ENCODE results near the gene DAPK3.
"Not testable (repeated sequence)": the region's sequence is repeated elsewhere in the genome, so short reads cannot be mapped to it uniquely, and the experiment has no call there.

DAPK3 gene

DNA sequence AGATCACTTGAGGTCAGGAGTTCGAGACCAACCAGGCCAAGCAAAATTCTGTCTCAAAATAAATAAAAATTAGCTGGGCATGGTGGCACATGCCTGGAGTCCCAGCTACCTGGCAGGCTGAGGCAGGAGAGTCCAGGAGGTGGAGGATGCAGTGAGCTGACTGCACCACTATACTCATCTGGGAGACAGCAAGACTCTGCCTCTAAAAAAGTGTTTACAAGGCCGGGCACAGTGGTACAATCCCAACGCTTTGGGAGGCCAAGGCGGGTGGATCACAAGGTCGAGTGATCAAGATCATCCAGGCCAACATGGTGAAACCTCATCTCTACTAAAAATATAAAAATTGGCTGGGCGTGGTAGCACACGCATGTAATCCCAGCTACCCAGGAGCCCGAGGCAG, 4.2 kb upstream of the DAPK3 start:
- FAIRE-seq (no peak), DNase-seq (ENCODE audit: insufficient read length) (no peak)
- no peak for TF ChIP-seq TAF1 (IDR thresholded peaks at IDR 0.05; ENCODE audit: borderline replicate concordance, low read depth, low read length)
- TF ChIP-seq POLR2A (IDR thresholded peaks at IDR 0.05; ENCODE audit: low read depth, low read length), result no peak
- TF ChIP-seq POLR2AphosphoS5 (IDR thresholded peaks at IDR 0.05; ENCODE audit: low read depth, low read length), result no peak

DNA sequence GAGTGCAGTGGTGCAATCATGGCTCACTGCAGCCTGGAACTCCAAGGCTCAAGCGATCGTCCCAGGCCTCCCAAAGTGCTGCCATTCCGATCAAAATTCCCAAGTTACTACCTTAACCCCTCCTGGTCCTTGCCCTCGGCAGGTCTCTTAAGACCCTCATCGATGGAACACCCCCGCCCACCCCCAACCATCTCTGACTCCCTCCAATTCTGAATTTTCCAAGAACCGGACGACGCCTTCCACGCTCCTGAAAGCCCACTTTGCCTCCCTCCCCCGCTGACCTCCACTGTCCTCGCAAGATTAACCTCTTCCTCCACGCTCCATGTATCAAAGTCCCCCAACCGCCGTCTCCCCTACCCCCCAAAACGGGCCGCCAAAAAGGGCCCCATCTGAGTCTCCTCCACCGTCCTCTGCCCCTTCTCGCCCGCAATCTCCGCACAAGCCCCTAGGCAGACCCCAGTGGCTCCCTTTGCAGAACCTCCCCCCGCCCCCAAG, 539 bp downstream of the DAPK3 start:
- no peak for TF ChIP-seq POLR2AphosphoS5 (IDR thresholded peaks at IDR 0.05; ENCODE audit: low read depth, low read length)
- no peak for TF ChIP-seq POLR2A (IDR thresholded peaks at IDR 0.05; ENCODE audit: low read depth, low read length)
- no peak for TF ChIP-seq TAF1 (IDR thresholded peaks at IDR 0.05; ENCODE audit: borderline replicate concordance, low read depth, low read length)
- DNase-seq (ENCODE audit: insufficient read length) (no peak), FAIRE-seq (no peak)

DNA sequence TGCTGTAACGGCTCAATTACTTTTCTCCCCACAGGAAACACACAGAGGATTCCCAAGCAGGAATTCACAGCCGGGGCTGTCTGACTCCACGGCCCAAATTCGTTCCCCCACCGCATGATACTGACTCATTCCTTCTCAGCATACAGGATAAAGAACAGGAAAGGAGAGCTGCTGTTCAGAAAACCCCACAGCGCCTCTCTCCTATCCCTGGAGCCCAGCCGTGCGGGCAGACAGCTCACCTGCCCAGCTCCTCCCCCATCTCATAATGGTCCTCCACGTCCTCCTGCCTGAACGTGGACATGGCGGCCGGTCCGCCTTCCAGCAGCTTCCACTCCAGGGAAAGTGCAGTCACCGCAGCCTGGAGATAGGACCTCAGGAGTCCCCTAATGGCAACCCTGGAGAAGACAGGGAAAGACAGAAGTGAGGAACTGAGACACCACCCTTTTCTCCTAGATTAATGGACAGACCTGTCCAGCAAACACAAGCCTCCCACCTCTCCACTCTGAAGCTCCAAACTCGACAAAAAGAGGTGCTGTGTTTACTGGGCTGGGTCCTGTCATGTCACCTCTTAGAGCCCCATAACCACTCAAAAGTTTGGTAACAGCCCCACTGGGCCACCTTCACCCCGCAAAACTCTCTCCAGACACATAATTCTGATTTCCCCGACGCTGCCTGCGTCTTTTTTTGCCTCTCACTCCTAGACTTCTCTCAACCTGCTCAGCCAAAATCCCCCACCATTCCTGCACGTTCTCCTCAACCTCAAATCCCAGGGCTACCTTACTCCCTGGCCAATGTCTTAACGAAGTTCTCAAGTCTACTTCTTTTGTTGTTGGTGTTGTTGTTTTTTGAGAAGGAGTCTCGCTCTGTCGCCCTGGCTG, 1.2 kb downstream of the DAPK3 start:
- FAIRE-seq (no peak), DNase-seq (ENCODE audit: insufficient read length) (no peak)
- TF ChIP-seq TAF1 (IDR thresholded peaks at IDR 0.05; ENCODE audit: borderline replicate concordance, low read depth, low read length), result no peak
- TF ChIP-seq POLR2A (IDR thresholded peaks at IDR 0.05; ENCODE audit: low read depth, low read length), result no peak
- no peak for TF ChIP-seq POLR2AphosphoS5 (IDR thresholded peaks at IDR 0.05; ENCODE audit: low read depth, low read length)

DNA sequence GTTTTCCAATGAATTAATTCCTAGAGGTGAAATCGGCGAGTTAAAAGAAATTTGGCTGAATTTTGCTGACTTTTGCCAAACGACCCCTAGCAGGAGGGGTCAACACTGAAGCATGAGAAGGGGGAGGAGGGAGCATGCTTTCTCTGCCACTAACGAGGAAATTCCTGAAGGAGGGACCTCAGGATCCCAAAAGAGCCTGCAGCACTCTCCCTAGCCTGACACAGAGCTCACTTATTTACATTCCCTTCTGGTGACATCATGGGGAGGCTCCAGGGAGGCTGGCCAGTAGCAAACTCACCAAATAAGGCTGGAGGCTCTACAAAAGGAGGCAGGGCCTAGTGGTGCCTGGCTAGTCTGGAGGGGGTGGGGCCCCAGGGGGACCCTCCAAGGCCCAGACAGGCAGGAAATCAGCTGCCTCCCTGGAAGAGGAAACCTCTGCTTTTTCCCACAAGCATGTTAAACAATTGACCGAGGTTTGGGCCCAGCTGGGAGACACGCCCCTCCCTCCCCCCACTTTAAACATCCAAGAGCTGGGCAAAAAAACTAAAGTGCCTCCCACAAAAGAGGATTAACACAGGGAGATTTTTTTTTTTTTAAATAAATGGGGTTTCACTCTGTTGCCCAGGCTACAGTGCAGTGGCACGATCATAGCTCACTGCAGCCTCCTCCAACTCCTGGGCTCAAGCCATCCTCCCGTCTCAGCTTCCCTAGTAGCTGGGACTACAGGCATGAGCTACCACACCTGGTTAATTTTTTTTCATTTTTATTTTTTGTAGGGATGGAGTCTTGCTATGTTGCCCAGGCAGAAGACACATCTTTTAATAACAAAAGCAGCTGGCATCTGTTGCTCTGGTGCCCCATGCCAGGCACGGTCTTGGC, 2.1 kb downstream of the DAPK3 start:
- no peak for FAIRE-seq
- TF ChIP-seq POLR2AphosphoS5 (IDR thresholded peaks at IDR 0.05; ENCODE audit: low read depth, low read length) (no peak), POLR2A (IDR thresholded peaks at IDR 0.05; ENCODE audit: low read depth, low read length) (no peak), TAF1 (IDR thresholded peaks at IDR 0.05; ENCODE audit: borderline replicate concordance, low read depth, low read length) (no peak)
- no peak for DNase-seq (ENCODE audit: insufficient read length)

DNA sequence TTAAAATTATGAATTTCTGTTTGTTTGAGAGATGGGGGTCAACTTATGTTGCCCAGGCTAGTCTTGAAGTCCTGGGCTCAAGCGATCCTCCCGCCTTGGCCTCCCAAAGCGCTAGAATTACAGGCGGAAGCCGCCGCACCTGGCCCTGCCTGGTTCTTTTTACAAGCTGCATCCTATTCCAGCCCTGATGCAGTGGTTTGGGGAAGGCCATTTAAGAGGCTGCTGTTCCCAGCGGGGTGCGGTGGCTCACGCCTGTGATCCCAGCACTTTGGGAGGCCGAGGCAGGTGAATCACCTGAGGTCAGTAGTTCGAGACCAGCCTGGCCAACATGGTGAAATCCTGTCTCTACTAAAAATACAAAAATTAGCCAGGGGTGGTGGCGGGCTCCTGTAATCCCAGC, 2.9 kb downstream of the DAPK3 start:
- FAIRE-seq; DNase-seq (ENCODE audit: insufficient read length): not testable (repeated sequence)

DNA sequence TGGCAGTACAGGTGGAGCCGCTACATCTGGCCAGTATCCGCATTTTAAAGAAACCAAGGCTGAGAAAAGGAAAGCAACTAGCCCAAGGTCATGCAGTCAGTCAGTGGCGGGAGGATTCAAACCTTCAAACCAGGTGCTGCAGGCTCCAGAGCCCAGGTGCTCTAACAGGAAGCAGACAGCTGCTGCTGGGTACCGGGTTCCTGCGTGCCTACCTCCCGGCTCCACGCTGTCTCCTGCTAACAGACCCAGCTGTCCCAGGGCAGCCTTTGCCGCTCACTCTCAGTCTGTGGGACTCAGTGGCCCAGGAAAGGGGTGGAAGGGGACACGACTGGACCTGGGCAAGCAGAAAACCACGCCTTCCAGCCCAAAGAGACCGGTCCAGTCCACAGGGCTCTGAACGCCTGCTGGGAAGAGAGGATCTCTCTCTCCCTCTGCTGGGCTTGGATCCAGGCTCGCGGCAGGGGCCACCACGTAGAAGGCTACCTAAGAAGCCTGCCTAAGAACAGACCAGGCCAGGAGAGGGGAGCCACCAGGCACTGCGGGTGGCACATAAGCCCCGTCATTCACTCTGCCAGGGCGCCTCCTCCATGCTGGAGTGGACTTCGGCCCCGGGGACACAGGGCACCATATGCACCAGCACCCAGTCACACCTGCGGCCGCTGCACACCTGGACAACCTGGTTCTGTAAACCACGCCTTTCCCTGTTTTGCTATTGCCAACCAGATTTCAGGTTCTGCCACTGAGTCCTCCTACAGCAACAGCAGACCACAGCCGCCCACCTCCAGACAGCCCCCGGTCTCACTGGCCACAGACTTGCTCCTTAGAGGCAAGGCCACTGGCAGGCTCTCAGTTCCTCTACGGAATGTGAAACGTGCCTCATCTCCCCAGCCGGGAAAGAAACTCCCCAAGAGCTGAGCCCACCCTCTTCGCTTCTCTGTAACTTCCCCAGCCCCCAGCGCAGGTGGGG, 4.6 kb downstream of the DAPK3 start:
- no peak for TF ChIP-seq POLR2A (IDR thresholded peaks at IDR 0.05; ENCODE audit: low read depth, low read length)
- TF ChIP-seq TAF1 (IDR thresholded peaks at IDR 0.05; ENCODE audit: borderline replicate concordance, low read depth, low read length), result no peak
- TF ChIP-seq POLR2AphosphoS5 (IDR thresholded peaks at IDR 0.05; ENCODE audit: low read depth, low read length), result no peak
- DNase-seq (ENCODE audit: insufficient read length), result no peak

DNA sequence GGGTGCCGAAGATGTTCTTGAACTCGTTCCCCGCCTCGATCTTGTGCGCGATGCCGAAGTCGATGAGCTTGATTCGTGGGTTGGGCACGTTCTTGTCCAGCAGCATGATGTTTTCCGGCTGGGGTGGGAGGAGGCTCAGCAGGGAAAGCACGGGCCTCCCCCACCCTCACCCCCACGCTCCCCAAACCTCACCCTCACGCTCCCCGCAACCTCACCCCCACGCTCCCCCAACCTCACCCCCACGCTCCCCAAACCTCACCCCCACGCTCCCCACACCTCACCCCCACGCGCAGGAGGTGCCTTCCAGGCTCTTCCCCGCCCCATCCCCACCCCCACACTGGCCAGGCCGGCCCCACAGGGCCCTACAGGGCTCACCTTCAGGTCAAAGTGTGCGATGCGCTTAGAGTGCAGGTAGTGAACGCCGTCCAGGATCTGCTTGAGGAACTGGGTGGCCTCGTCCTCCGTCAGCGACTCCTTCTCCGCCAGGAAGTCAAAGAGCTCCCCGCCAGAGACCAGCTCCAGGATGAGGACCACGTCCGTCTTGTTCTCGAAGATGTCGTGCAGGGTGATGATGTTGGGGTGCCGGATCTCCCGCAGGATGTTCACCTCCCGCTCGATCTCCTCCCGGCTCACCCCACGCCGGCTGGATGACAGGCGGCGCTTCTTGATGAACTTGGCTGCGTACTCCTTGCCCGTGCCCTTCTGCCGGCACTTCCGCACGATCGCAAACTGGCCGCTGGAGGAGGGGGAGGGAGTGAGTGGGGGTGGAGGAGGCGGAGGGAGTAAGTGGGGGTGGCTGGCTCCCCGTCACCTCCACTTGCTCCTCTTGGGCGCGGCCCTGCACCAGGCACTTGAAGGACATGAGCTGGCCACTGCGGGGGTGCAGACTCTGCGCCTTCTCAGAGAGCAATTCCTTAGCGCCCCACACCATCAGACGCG, 6.4 kb downstream of the DAPK3 start:
- DNase-seq (ENCODE audit: insufficient read length), result no peak
- TF ChIP-seq POLR2AphosphoS5 (IDR thresholded peaks at IDR 0.05; ENCODE audit: low read depth, low read length) (no peak), POLR2A (IDR thresholded peaks at IDR 0.05; ENCODE audit: low read depth, low read length) (no peak), TAF1 (IDR thresholded peaks at IDR 0.05; ENCODE audit: borderline replicate concordance, low read depth, low read length) (no peak)
- FAIRE-seq, result no peak

More for the DNA sequence above, 4.6 kb downstream of the DAPK3 start:
- FAIRE-seq, result no peak

DNA sequence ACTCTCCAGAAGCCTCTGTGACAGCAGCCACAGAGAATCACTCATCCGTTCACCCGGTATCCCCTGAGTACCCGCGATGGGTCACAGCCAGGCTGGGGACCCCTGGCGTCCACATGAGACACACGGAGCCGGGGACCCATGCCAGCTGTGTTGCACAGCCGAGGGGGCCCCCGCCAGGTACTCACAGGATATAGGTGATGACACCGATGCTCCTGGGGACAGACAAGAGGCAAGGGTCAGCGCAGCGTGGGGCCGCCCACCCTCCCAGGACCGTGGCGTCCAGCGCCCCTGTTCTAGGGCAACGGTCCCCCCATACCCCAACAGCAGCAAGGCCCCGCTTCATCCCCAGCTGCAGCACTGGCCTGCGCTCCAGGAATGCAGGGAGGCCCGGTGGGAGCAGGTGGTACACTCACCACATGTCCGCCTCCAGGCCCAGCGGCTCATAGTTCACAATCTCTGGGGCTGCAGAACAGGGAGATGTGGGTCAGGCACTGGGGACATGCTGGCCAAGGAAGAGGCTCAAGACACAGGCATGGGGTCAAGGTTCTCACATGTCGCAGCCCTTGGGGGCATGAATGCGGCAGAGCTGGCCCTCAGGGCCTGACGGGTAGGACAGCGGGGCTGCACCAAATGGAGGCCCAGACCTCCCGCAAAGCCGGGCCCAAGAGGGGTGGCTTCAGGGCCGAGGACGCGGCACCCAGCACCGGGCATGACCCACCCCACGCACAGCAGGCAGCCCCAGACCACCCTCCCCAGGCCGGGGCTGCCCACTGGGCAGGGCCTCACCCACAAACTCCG, 7.2 kb downstream of the DAPK3 start:
- TF ChIP-seq POLR2AphosphoS5 (IDR thresholded peaks at IDR 0.05; ENCODE audit: low read depth, low read length), result no peak
- no peak for TF ChIP-seq POLR2A (IDR thresholded peaks at IDR 0.05; ENCODE audit: low read depth, low read length)
- TF ChIP-seq TAF1 (IDR thresholded peaks at IDR 0.05; ENCODE audit: borderline replicate concordance, low read depth, low read length), result no peak

DNA sequence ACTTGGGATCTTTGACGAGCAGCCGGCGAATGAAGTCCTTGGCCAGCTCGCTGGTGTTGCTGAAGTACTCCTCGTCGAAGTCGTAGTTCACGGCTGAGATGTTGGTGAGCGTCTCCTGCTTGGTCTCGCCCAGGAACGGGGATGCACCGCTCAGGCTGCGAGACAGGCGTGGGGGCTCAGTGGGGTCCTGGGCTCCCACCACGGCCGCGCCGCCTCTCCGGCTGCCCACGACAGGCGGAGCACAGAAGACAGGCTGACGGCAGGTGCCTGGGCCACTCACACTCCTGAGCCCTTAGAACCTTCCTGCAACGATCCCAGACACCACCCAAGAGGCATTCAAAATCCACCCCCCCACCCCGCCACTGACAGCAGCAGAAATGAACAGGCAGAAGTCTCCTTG, 9.9 kb downstream of the DAPK3 start:
- FAIRE-seq (no peak), DNase-seq (ENCODE audit: insufficient read length) (no peak)
- no peak for TF ChIP-seq TAF1 (IDR thresholded peaks at IDR 0.05; ENCODE audit: borderline replicate concordance, low read depth, low read length)
- no peak for TF ChIP-seq POLR2A (IDR thresholded peaks at IDR 0.05; ENCODE audit: low read depth, low read length)
- no peak for TF ChIP-seq POLR2AphosphoS5 (IDR thresholded peaks at IDR 0.05; ENCODE audit: low read depth, low read length)

More for the DNA sequence above, 7.2 kb downstream of the DAPK3 start:
- DNase-seq (ENCODE audit: insufficient read length), result no peak
- FAIRE-seq, result no peak
